ENCODE results near the gene BAZ1A. TPM values are rescaled to one million over a fixed set of nuclear protein-coding genes. Genes with fewer than 3 reads are reported as not detected.

The BAZ1A gene
- total RNA-seq, 4 donors from 2014 or later, result 16.7 to 29.8 (median 28.4) TPM

- H3K4me3 ChIP-seq (replicated peaks in 1 of 3), result no peak overlapping the region
- H3K9me3 ChIP-seq, result no peaks in the 10 kb centered on the region
- no peaks in the 10 kb centered on the region for H3K36me3 ChIP-seq
- intact Hi-C loops (cut with DNase I), result no loop called here
- H3K4me1 ChIP-seq, result no peaks in the 10 kb centered on the region
- WGBS, 2 donors, result 68 to 79% methylated on average over 4 of the region's 4 CpGs
- no peak for DNase-seq
- TF ChIP-seq POLR2A (IDR thresholded peaks at IDR 0.05), result no peak
- TF ChIP-seq, protein P1, sequence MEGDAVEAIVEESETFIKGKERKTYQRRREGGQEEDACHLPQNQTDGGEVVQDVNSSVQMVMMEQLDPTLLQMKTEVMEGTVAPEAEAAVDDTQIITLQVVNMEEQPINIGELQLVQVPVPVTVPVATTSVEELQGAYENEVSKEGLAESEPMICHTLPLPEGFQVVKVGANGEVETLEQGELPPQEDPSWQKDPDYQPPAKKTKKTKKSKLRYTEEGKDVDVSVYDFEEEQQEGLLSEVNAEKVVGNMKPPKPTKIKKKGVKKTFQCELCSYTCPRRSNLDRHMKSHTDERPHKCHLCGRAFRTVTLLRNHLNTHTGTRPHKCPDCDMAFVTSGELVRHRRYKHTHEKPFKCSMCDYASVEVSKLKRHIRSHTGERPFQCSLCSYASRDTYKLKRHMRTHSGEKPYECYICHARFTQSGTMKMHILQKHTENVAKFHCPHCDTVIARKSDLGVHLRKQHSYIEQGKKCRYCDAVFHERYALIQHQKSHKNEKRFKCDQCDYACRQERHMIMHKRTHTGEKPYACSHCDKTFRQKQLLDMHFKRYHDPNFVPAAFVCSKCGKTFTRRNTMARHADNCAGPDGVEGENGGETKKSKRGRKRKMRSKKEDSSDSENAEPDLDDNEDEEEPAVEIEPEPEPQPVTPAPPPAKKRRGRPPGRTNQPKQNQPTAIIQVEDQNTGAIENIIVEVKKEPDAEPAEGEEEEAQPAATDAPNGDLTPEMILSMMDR (IDR thresholded peaks at IDR 0.05), result no peak
- no peaks in the 10 kb centered on the region for H3K27me3 ChIP-seq
- H3K27ac ChIP-seq, result no peak overlapping the region
These were observed 142.4 kb downstream of the BAZ1A start for GRCh38 chr14:34732802-34733201.

GRCh38 chr14:34723867-34724266 lies 151.3 kb downstream of the BAZ1A start:
- Histone ChIP-seq H3K27me3 (no peaks in the 10 kb centered on the region), H3K27ac (no peak overlapping the region), H3K9me3 (no peaks in the 10 kb centered on the region), H3K4me1 (no peaks in the 10 kb centered on the region), H3K4me3 (replicated peaks in 1 of 3) (no peak overlapping the region), H3K36me3 (no peaks in the 10 kb centered on the region)
- WGBS, 2 donors, result 86 to 93% methylated on average over 3 of the region's 3 CpGs
- TF ChIP-seq POLR2A (IDR thresholded peaks at IDR 0.05), result no peak
- TF ChIP-seq, protein P1 (IDR thresholded peaks at IDR 0.05), result no peak
- intact Hi-C loops (cut with DNase I), result loop anchor here (2.0 kb wide), 1 partner anchor 51 kb away; no protein-coding TSS in a partner anchor
- DNase-seq, result no peak

GRCh38 chr14:34722723-34723545 lies 152.2 kb downstream of the BAZ1A start:
- no peak overlapping the region for H3K27ac ChIP-seq
- intact Hi-C loops (cut with DNase I), result loop anchor here (2.0 kb wide), 1 partner anchor 50 kb away; no protein-coding TSS in a partner anchor
- H3K27me3 ChIP-seq, result no peaks in the 10 kb centered on the region
- DNase-seq, result peak; percentile 26 to 34
- TF ChIP-seq, protein P1 (IDR thresholded peaks at IDR 0.05), result peak; percentile 68 to 81 (median 74)
- no peak for TF ChIP-seq POLR2A (IDR thresholded peaks at IDR 0.05)
- H3K4me1 ChIP-seq, result no peaks in the 10 kb centered on the region
- H3K9me3 ChIP-seq, result no peaks in the 10 kb centered on the region
- no peaks in the 10 kb centered on the region for H3K36me3 ChIP-seq
- H3K4me3 ChIP-seq (replicated peaks in 1 of 3), result no peak overlapping the region
- WGBS, 2 donors, result 9 to 14% methylated on average over 10 of the region's 10 CpGs

- Histone ChIP-seq H3K4me3 (replicated peaks in 1 of 3) (no peak overlapping the region), H3K36me3 (no peaks in the 10 kb centered on the region), H3K27me3 (no peaks in the 10 kb centered on the region), H3K4me1 (no peaks in the 10 kb centered on the region), H3K9me3 (no peaks in the 10 kb centered on the region), H3K27ac (no peak overlapping the region)
- intact Hi-C loops (cut with DNase I), result no loop called here
- TF ChIP-seq, protein P1 (IDR thresholded peaks at IDR 0.05), result no peak
- TF ChIP-seq POLR2A (IDR thresholded peaks at IDR 0.05), result no peak
- no peak for DNase-seq
- 86 to 87% methylated on average over 2 of the region's 2 CpGs for WGBS, 2 donors
These were observed 154.0 kb downstream of the BAZ1A start for GRCh38 chr14:34721129-34721528.

GRCh38 chr14:34718750-34719304 lies 156.3 kb downstream of the BAZ1A start:
- Histone ChIP-seq H3K4me1 (no peaks in the 10 kb centered on the region), H3K27me3 (no peaks in the 10 kb centered on the region), H3K9me3 (no peaks in the 10 kb centered on the region), H3K27ac (no peak overlapping the region), H3K4me3 (replicated peaks in 1 of 3) (no peak overlapping the region), H3K36me3 (no peaks in the 10 kb centered on the region)
- intact Hi-C loops (cut with DNase I), result no loop called here
- TF ChIP-seq, protein P1 (IDR thresholded peaks at IDR 0.05), result no peak
- no peak for TF ChIP-seq POLR2A (IDR thresholded peaks at IDR 0.05)
- WGBS, 2 donors, result 76 to 78% methylated on average over 4 of the region's 4 CpGs
- no peak for DNase-seq
